ENCODE results near the gene WFS1. TPM values are rescaled to one million over a fixed set of nuclear protein-coding genes. Genes with fewer than 3 reads are reported as not detected.

The WFS1 gene
- total and polyA plus RNA-seq, 4 donors: 11.9 to 66.1 (median 53.1) TPM

- DNase-seq (no peak), ATAC-seq (ENCODE audit: low FRiP score) (no peak)
- Histone ChIP-seq H3K4me3 (ENCODE audit: low read length in 2 of 2) (no peak overlapping the region), H3K27me3 (ENCODE audit: control insufficient read depth in 1 of 2, insufficient read depth in 2 of 2, low read length in 1 of 2) (no peaks in the 10 kb centered on the region), H3K4me1 (ENCODE audit: control insufficient read depth in 1 of 2, insufficient read depth in 2 of 2, low read length in 2 of 2) (no peaks in the 10 kb centered on the region), H3K9me3 (ENCODE audit: control insufficient read depth, low read length) (peaks cover 2% of the 10 kb centered on the region), H3K36me3 (ENCODE audit: control insufficient read depth in 1 of 2, insufficient read depth in 2 of 2, low read length in 1 of 2) (no peaks in the 10 kb centered on the region), H3K27ac (ENCODE audit: low read depth in 1 of 2, low read length in 2 of 2) (no peak overlapping the region)
- WGBS, 2 donors: 89 to 91% methylated on average over 16 of the region's 16 CpGs
- intact Hi-C loops (cut with DNase I): no loop called here
These were observed 76.9 kb downstream of the WFS1 start for GRCh38 chr4:6346373-6347110.

DNA sequence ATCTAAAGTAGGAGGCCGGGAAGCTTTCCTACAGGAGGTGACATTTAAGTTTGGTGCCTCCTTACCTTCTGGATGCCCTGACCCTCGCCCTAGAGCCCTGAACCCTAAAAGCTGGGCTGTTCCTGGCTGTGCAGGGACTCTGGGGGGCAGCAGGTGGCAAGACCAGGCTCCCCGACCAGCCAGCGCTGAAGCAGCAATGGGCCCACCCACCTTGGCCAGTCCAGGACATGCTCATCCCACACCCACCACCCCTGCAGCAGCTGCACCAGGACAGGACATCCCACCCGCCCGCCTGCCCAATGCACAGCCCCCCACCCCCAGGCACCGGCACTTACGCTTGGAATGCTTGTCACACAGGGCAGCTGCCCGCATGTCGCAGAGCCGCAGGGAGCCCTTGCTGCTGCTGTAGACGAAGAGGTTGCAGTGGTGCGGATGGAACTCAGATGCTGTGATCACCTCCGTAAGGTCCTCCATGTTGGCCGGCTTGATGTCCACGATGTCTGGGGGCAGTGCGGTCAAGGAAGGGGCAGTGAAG is 77.9 kb downstream of the WFS1 start:
- 89 to 96% methylated on average over 17 of the region's 17 CpGs for WGBS, 2 donors
- Histone ChIP-seq H3K27ac (ENCODE audit: low read depth in 1 of 2, low read length in 2 of 2) (no peak overlapping the region), H3K4me1 (ENCODE audit: control insufficient read depth in 1 of 2, insufficient read depth in 2 of 2, low read length in 2 of 2) (no peaks in the 10 kb centered on the region), H3K4me3 (ENCODE audit: low read length in 2 of 2) (no peak overlapping the region), H3K36me3 (ENCODE audit: control insufficient read depth in 1 of 2, insufficient read depth in 2 of 2, low read length in 1 of 2) (no peaks in the 10 kb centered on the region), H3K9me3 (ENCODE audit: control insufficient read depth, low read length) (peaks cover 2% of the 10 kb centered on the region), H3K27me3 (ENCODE audit: control insufficient read depth in 1 of 2, insufficient read depth in 2 of 2, low read length in 1 of 2) (no peaks in the 10 kb centered on the region)
- intact Hi-C loops (cut with DNase I): no loop called here
- ATAC-seq (ENCODE audit: low FRiP score) (no peak), DNase-seq (no peak)

DNA sequence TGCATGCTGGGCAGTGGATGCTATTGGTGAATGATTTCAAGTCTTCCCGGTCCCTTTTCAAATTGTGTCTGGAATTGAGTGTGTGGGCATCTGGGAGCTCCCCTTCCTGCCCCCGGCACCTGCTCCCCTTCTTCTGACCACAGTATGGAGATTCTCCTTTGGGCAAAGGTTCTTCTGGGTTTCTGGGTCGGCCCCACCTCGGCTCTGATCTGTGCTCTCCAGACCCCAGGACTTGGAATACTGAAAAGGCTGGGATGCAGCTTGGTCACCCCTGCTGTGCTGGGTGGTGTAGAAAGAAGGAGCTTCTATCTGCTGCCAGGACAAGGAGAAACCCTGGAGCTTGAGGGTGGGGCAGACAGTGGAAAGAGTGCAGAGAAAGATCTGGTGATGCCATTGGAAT is 78.8 kb downstream of the WFS1 start:
- H3K4me1 ChIP-seq (ENCODE audit: control insufficient read depth in 1 of 2, insufficient read depth in 2 of 2, low read length in 2 of 2): no peaks in the 10 kb centered on the region
- WGBS, 2 donors: 88 to 93% methylated on average over 4 of the region's 4 CpGs
- H3K27me3 ChIP-seq (ENCODE audit: control insufficient read depth in 1 of 2, insufficient read depth in 2 of 2, low read length in 1 of 2): no peaks in the 10 kb centered on the region
- ATAC-seq (ENCODE audit: low FRiP score) (no peak), DNase-seq (no peak)
- peaks cover 2% of the 10 kb centered on the region for H3K9me3 ChIP-seq (ENCODE audit: control insufficient read depth, low read length)
- H3K36me3 ChIP-seq (ENCODE audit: control insufficient read depth in 1 of 2, insufficient read depth in 2 of 2, low read length in 1 of 2): no peaks in the 10 kb centered on the region
- H3K4me3 ChIP-seq (ENCODE audit: low read length in 2 of 2): no peak overlapping the region
- intact Hi-C loops (cut with DNase I): no loop called here
- no peak overlapping the region for H3K27ac ChIP-seq (ENCODE audit: low read depth in 1 of 2, low read length in 2 of 2)

DNA sequence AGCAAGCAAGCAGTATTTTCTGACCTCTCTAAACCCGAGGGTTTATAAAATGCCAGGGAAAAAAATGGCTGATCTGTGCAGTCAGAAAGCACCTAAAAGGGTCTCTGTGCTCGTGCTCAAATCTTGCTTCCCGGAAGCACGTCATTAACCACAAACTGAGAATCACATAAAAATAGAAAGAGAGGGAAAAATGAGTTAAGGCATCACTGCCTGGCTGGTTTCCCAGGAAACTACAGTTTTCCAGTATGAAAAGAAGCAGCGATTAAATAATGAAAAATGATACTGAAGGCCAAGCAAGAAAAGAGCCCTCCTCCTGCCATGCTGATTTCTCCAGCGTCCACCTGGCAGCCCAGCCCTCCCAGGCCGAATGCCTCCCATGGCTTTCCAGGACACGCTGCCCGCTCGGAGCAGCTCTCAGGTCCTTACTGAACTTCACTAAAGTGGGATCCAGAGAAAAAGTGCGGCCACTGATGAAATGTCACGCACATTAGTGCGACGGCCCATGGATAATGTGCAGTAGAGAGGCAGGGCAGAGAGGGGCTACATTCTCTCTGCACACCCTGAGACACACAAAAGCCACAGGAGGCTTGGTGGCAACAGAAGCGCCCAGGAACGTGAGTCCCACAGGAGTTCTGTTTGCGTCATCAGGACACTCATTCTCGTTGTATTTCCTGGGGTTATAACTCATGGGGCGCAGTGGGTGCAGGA is 80.4 kb downstream of the WFS1 start:
- H3K4me3 ChIP-seq (ENCODE audit: low read length in 2 of 2): no peak overlapping the region
- intact Hi-C loops (cut with DNase I): no loop called here
- DNase-seq (no peak), ATAC-seq (ENCODE audit: low FRiP score) (no peak)
- no peaks in the 10 kb centered on the region for H3K36me3 ChIP-seq (ENCODE audit: control insufficient read depth in 1 of 2, insufficient read depth in 2 of 2, low read length in 1 of 2)
- 54% methylated on average over 19 of the region's 19 CpGs for WGBS, 2 donors
- no peaks in the 10 kb centered on the region for H3K4me1 ChIP-seq (ENCODE audit: control insufficient read depth in 1 of 2, insufficient read depth in 2 of 2, low read length in 2 of 2)
- H3K27me3 ChIP-seq (ENCODE audit: control insufficient read depth in 1 of 2, insufficient read depth in 2 of 2, low read length in 1 of 2): no peaks in the 10 kb centered on the region
- H3K9me3 ChIP-seq (ENCODE audit: control insufficient read depth, low read length): peaks cover 1% of the 10 kb centered on the region
- no peak overlapping the region for H3K27ac ChIP-seq (ENCODE audit: low read depth in 1 of 2, low read length in 2 of 2)

DNA sequence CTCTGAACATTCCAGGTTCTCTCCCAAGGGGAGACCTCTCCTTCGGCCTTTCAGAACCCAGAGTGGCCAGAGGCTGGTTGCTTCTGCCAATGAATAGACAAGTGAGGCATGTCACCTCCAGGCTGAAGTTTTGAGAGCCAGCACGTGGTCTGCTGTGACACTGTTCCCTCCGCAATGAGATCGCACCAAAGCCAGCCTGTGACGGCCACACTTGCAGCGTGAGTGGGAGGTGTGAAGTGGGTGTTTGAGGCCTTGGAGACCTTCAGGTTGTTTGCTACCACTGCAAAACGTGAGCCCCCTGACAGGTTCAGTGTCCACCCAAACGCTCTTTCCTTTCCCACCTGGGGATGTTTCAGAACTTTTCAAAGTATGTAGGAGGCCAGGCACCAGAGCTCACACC is 81.0 kb downstream of the WFS1 start:
- DNase-seq (no peak), ATAC-seq (ENCODE audit: low FRiP score) (no peak)
- no peaks in the 10 kb centered on the region for H3K27me3 ChIP-seq (ENCODE audit: control insufficient read depth in 1 of 2, insufficient read depth in 2 of 2, low read length in 1 of 2)
- no peaks in the 10 kb centered on the region for H3K4me1 ChIP-seq (ENCODE audit: control insufficient read depth in 1 of 2, insufficient read depth in 2 of 2, low read length in 2 of 2)
- H3K36me3 ChIP-seq (ENCODE audit: control insufficient read depth in 1 of 2, insufficient read depth in 2 of 2, low read length in 1 of 2): no peaks in the 10 kb centered on the region
- H3K27ac ChIP-seq (ENCODE audit: low read depth in 1 of 2, low read length in 2 of 2): no peak overlapping the region
- intact Hi-C loops (cut with DNase I): no loop called here
- 84 to 87% methylated on average over 8 of the region's 8 CpGs for WGBS, 2 donors
- H3K4me3 ChIP-seq (ENCODE audit: low read length in 2 of 2): no peak overlapping the region
- no peaks in the 10 kb centered on the region for H3K9me3 ChIP-seq (ENCODE audit: control insufficient read depth, low read length)

DNA sequence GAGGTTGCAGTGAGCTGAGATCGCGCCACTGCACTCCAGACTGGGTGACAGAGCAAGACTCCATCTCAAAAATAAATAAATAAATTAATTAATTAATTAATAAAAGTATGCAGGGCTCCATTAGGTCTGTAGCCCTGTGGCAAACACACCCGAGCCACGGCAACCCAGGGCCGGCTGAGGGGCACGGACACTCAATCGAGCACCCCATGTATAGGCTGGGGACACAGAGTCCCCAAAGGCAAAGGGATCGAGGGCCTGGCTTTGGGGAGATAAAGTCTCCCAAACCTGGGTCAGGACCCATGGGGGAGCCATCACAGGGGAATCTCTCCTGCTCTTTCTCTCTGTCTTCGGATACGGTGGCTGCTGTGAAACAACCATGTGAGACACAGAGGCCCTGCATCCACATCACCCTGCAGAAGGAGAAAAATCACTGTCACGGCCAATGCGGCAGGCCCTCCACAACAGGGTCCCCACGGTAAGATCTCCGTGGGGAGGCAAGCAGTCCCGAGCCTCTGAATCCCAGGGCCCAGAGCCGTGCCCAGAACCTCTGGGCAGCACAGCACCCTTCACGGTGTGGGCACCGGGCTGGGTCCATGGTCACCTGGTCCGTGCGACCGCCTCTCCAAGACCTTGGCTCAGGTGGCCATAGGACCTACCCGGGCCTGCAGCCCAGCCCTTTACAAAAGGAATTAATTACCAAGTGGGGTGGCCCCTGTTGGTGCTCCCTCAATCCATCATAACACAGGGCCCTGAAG is 81.8 kb downstream of the WFS1 start:
- Histone ChIP-seq H3K27ac (ENCODE audit: low read depth in 1 of 2, low read length in 2 of 2) (no peak overlapping the region), H3K27me3 (ENCODE audit: control insufficient read depth in 1 of 2, insufficient read depth in 2 of 2, low read length in 1 of 2) (no peaks in the 10 kb centered on the region), H3K4me3 (ENCODE audit: low read length in 2 of 2) (no peak overlapping the region), H3K36me3 (ENCODE audit: control insufficient read depth in 1 of 2, insufficient read depth in 2 of 2, low read length in 1 of 2) (no peaks in the 10 kb centered on the region), H3K9me3 (ENCODE audit: control insufficient read depth, low read length) (no peaks in the 10 kb centered on the region), H3K4me1 (ENCODE audit: control insufficient read depth in 1 of 2, insufficient read depth in 2 of 2, low read length in 2 of 2) (no peaks in the 10 kb centered on the region)
- 93 to 96% methylated on average over 21 to 22 of the region's 22 CpGs for WGBS, 2 donors
- intact Hi-C loops (cut with DNase I): no loop called here
- no peak for DNase-seq
- no peak for ATAC-seq (ENCODE audit: low FRiP score)

DNA sequence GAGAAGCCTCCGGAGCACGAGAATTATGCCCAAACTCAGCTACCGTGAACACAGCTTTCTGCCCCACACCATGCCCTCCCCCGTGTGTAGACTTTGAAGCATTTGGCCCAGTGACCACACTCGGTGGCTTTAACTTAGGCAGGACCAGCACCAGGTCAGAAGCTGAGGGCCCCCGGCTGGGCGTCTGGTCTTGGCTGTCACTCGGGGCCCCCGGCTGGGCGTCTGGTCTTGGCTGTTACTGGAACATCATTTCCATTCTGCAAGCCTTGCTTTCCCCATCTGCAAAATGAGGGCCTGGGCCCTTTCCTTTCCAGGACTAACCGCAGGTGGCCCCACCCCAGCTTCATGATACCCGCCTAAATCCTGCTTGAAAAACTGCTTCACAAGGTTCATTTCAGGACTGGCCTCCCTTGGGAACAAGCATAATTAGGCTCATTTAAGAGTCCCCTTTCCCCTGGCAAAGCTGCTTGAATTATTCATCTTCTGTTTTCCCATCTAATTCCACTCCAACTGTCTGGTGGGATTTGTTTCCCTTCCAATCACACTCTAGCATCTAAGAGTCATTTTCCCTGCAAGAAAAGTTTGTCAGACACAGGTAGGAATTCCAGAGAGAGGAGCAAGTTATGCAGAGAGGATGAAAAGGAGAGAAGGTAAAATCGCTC is 82.5 kb downstream of the WFS1 start:
- 86 to 87% methylated on average over 13 of the region's 13 CpGs for WGBS, 2 donors
- H3K27me3 ChIP-seq (ENCODE audit: control insufficient read depth in 1 of 2, insufficient read depth in 2 of 2, low read length in 1 of 2): no peaks in the 10 kb centered on the region
- H3K9me3 ChIP-seq (ENCODE audit: control insufficient read depth, low read length): no peaks in the 10 kb centered on the region
- intact Hi-C loops (cut with DNase I): no loop called here
- H3K27ac ChIP-seq (ENCODE audit: low read depth in 1 of 2, low read length in 2 of 2): no peak overlapping the region
- no peaks in the 10 kb centered on the region for H3K4me1 ChIP-seq (ENCODE audit: control insufficient read depth in 1 of 2, insufficient read depth in 2 of 2, low read length in 2 of 2)
- ATAC-seq (ENCODE audit: low FRiP score) (no peak), DNase-seq (no peak)
- no peak overlapping the region for H3K4me3 ChIP-seq (ENCODE audit: low read length in 2 of 2)
- no peaks in the 10 kb centered on the region for H3K36me3 ChIP-seq (ENCODE audit: control insufficient read depth in 1 of 2, insufficient read depth in 2 of 2, low read length in 1 of 2)

Measured in aorta (tissue), 5 donors.